GM12892 (cell line): ENCODE data around the gene PAK2.

Experiments
- POLR2A ChIP-seq: IDR thresholded peaks from 2 replicates; pipeline ENCODE4 v1.6.1; 2011; ENCODE audit warnings: low read depth, low read length, control low read depth
- POLR2AphosphoS5 ChIP-seq: IDR thresholded peaks from 2 replicates; pipeline ENCODE4 v1.6.1; 2011; ENCODE audit warnings: low read depth, low read length, control low read depth

GRCh38 chr3:196772897-196773296 is 33.2 kb downstream of the PAK2 start:
- TF ChIP-seq POLR2AphosphoS5 (no peak), POLR2A (no peak)
